Activated naive CD8-positive, alpha-beta T cell treated with anti-CD3 and anti-CD28 coated beads for 36 hours (primary cell): ENCODE measurements around the gene TUBAL3. TPM values are rescaled to one million over a fixed set of nuclear protein-coding genes. Genes with fewer than 3 reads are reported as not detected.
"Not testable (repeated sequence)": the region's sequence is repeated elsewhere in the genome, so short reads cannot be mapped to it uniquely, and the experiment has no call there.

ENCODE experiments used
- DNase-seq: peaks from one replicate; pipeline ENCODE4 v3.0.0; 2021
- H3K27ac Mint-ChIP-seq: one replicate; pipeline ENCODE4 v1.8.0; 2022; ENCODE audit warnings: mild to moderate bottlenecking, moderate library complexity, mixed read lengths
- H3K27me3 Mint-ChIP-seq: one replicate; pipeline ENCODE4 v1.8.0; 2022; ENCODE audit warnings: mild to moderate bottlenecking, mixed read lengths
- H3K36me3 Mint-ChIP-seq: one replicate; pipeline ENCODE4 v1.8.0; 2021; ENCODE audit warnings: mild to moderate bottlenecking, mixed read lengths
- H3K4me1 Mint-ChIP-seq: one replicate; pipeline ENCODE4 v1.8.0; 2021; ENCODE audit warnings: mixed read lengths
- H3K4me3 Mint-ChIP-seq: one replicate; pipeline ENCODE4 v1.8.0; 2022; ENCODE audit warnings: mild to moderate bottlenecking, moderate library complexity, mixed read lengths
- H3K9me3 Mint-ChIP-seq: one replicate; pipeline ENCODE4 v1.8.0; 2022; ENCODE audit warnings: mixed read lengths
- total RNA-seq, 2 experiments: library from RNA; stranded (reverse); gene quantifications; one replicate each; pipeline ENCODE4 v1.2.3, GENCODE V29; 2021

Gene TUBAL3
- total RNA-seq, 2 experiments from 2014 or later, result not detected

- no peak for DNase-seq
- Mint-ChIP-seq H3K27ac (no peak overlapping the region), H3K4me1 (no peaks in the 10 kb centered on the region)
Observed at GRCh38 chr10:5406918-5407317, 2.3 kb upstream of the TUBAL3 start.

GRCh38 chr10:5402798-5403197 is 1.8 kb downstream of the TUBAL3 start:
- H3K4me3 Mint-ChIP-seq, result no peak overlapping the region
- H3K27ac Mint-ChIP-seq, result no peak overlapping the region
- H3K27me3 Mint-ChIP-seq, result peaks cover 4% of the 10 kb centered on the region
- no peaks in the 10 kb centered on the region for H3K36me3 Mint-ChIP-seq
- no peaks in the 10 kb centered on the region for H3K4me1 Mint-ChIP-seq
- DNase-seq, result no peak
- H3K9me3 Mint-ChIP-seq, result no peaks in the 10 kb centered on the region

More at GRCh38 chr10:5406918-5407317, 2.3 kb upstream of the TUBAL3 start:
- Mint-ChIP-seq H3K9me3 (peaks cover 2% of the 10 kb centered on the region), H3K27me3 (peaks cover 27% of the 10 kb centered on the region), H3K4me3 (no peak overlapping the region), H3K36me3 (no peaks in the 10 kb centered on the region)

- Mint-ChIP-seq H3K4me1 (no peaks in the 10 kb centered on the region), H3K36me3 (no peaks in the 10 kb centered on the region), H3K9me3 (no peaks in the 10 kb centered on the region), H3K27ac (no peak overlapping the region), H3K4me3 (no peak overlapping the region), H3K27me3 (peaks cover 3% of the 10 kb centered on the region)
- no peak for DNase-seq
Observed at GRCh38 chr10:5400468-5401240, 4.0 kb downstream of the TUBAL3 start.

GRCh38 chr10:5399332-5399731 is 5.3 kb downstream of the TUBAL3 start:
- H3K36me3 Mint-ChIP-seq, result no peaks in the 10 kb centered on the region

GRCh38 chr10:5396556-5397300 is 7.9 kb downstream of the TUBAL3 start:
- no peak overlapping the region for H3K27ac Mint-ChIP-seq
- no peak overlapping the region for H3K4me3 Mint-ChIP-seq
- no peak for DNase-seq
- H3K27me3 Mint-ChIP-seq, result peaks cover 3% of the 10 kb centered on the region
- no peaks in the 10 kb centered on the region for H3K4me1 Mint-ChIP-seq
- no peaks in the 10 kb centered on the region for H3K36me3 Mint-ChIP-seq
- no peaks in the 10 kb centered on the region for H3K9me3 Mint-ChIP-seq

More at GRCh38 chr10:5399332-5399731, 5.3 kb downstream of the TUBAL3 start:
- peaks cover 3% of the 10 kb centered on the region for H3K27me3 Mint-ChIP-seq
- DNase-seq, result no peak
- no peak overlapping the region for H3K27ac Mint-ChIP-seq
- no peaks in the 10 kb centered on the region for H3K4me1 Mint-ChIP-seq
- no peak overlapping the region for H3K4me3 Mint-ChIP-seq
- no peaks in the 10 kb centered on the region for H3K9me3 Mint-ChIP-seq

- Mint-ChIP-seq H3K4me3 (no peak overlapping the region), H3K27ac (no peak overlapping the region), H3K4me1 (no peaks in the 10 kb centered on the region), H3K27me3 (peaks cover 3% of the 10 kb centered on the region), H3K9me3 (peaks cover 11% of the 10 kb centered on the region), H3K36me3 (peaks cover 3% of the 10 kb centered on the region)
- no peak for DNase-seq
Observed at GRCh38 chr10:5395168-5395567, 9.5 kb downstream of the TUBAL3 start.

- Mint-ChIP-seq H3K4me3 (no peak overlapping the region), H3K27ac (no peak overlapping the region), H3K4me1 (no peaks in the 10 kb centered on the region), H3K36me3 (peaks cover 3% of the 10 kb centered on the region), H3K27me3 (peaks cover 2% of the 10 kb centered on the region), H3K9me3 (peaks cover 21% of the 10 kb centered on the region)
- no peak for DNase-seq
Observed at GRCh38 chr10:5393529-5393928, 11.1 kb downstream of the TUBAL3 start.

- Mint-ChIP-seq H3K4me1 (no peaks in the 10 kb centered on the region), H3K27me3 (no peaks in the 10 kb centered on the region), H3K27ac (no peak overlapping the region), H3K4me3 (no peak overlapping the region), H3K9me3 (peaks cover 25% of the 10 kb centered on the region), H3K36me3 (peaks cover 3% of the 10 kb centered on the region)
- DNase-seq, result no peak
Observed at GRCh38 chr10:5391790-5392189, 12.8 kb downstream of the TUBAL3 start.

GRCh38 chr10:5390607-5391205 is 13.9 kb downstream of the TUBAL3 start:
- DNase-seq, result no peak
- no peak overlapping the region for H3K4me3 Mint-ChIP-seq
- peaks cover 3% of the 10 kb centered on the region for H3K36me3 Mint-ChIP-seq
- H3K9me3 Mint-ChIP-seq, result peaks cover 25% of the 10 kb centered on the region
- H3K4me1 Mint-ChIP-seq, result no peaks in the 10 kb centered on the region
- H3K27me3 Mint-ChIP-seq, result no peaks in the 10 kb centered on the region
- H3K27ac Mint-ChIP-seq, result no peak overlapping the region

- Mint-ChIP-seq H3K36me3 (peaks cover 3% of the 10 kb centered on the region), H3K27me3 (peaks cover 3% of the 10 kb centered on the region), H3K27ac (no peak overlapping the region), H3K4me1 (no peaks in the 10 kb centered on the region), H3K9me3 (peaks cover 25% of the 10 kb centered on the region), H3K4me3 (no peak overlapping the region)
- DNase-seq, result no peak
Observed at GRCh38 chr10:5387169-5387568, 17.5 kb downstream of the TUBAL3 start.

GRCh38 chr10:5385224-5385623 is 19.4 kb downstream of the TUBAL3 start:
- H3K27ac Mint-ChIP-seq, result no peak overlapping the region
- no peaks in the 10 kb centered on the region for H3K36me3 Mint-ChIP-seq
- no peak for DNase-seq
- H3K4me3 Mint-ChIP-seq, result no peak overlapping the region
- peaks cover 14% of the 10 kb centered on the region for H3K9me3 Mint-ChIP-seq
- H3K4me1 Mint-ChIP-seq, result no peaks in the 10 kb centered on the region
- peaks cover 3% of the 10 kb centered on the region for H3K27me3 Mint-ChIP-seq

GRCh38 chr10:5381187-5381586 is 23.4 kb downstream of the TUBAL3 start:
- no peak for DNase-seq
- H3K27ac Mint-ChIP-seq, result no peak overlapping the region
- no peaks in the 10 kb centered on the region for H3K4me1 Mint-ChIP-seq
- no peaks in the 10 kb centered on the region for H3K36me3 Mint-ChIP-seq
- H3K27me3 Mint-ChIP-seq, result peaks cover 3% of the 10 kb centered on the region
- no peak overlapping the region for H3K4me3 Mint-ChIP-seq
- peaks cover 4% of the 10 kb centered on the region for H3K9me3 Mint-ChIP-seq

GRCh38 chr10:5380395-5380794 is 24.2 kb downstream of the TUBAL3 start:
- H3K27ac Mint-ChIP-seq, H3K4me1 Mint-ChIP-seq, DNase-seq, H3K9me3 Mint-ChIP-seq, H3K4me3 Mint-ChIP-seq, H3K36me3 Mint-ChIP-seq, H3K27me3 Mint-ChIP-seq: not testable (repeated sequence)

- H3K27me3 Mint-ChIP-seq, H3K4me1 Mint-ChIP-seq, H3K36me3 Mint-ChIP-seq, DNase-seq, H3K9me3 Mint-ChIP-seq, H3K4me3 Mint-ChIP-seq, H3K27ac Mint-ChIP-seq: not testable (repeated sequence)
Observed at GRCh38 chr10:5379202-5379601, 25.4 kb downstream of the TUBAL3 start.

GRCh38 chr10:5376450-5376849 is 28.2 kb downstream of the TUBAL3 start:
- no peaks in the 10 kb centered on the region for H3K36me3 Mint-ChIP-seq
- H3K9me3 Mint-ChIP-seq, result peaks cover 4% of the 10 kb centered on the region
- no peaks in the 10 kb centered on the region for H3K27me3 Mint-ChIP-seq
- DNase-seq, result no peak
- peaks cover 1% of the 10 kb centered on the region for H3K4me1 Mint-ChIP-seq
- no peak overlapping the region for H3K4me3 Mint-ChIP-seq
- H3K27ac Mint-ChIP-seq, result no peak overlapping the region
